ENCODE results near the gene WFDC2.
"Not testable (repeated sequence)": the region's sequence is repeated elsewhere in the genome, so short reads cannot be mapped to it uniquely, and the experiment has no call there.

WFDC2 gene

GRCh38 chr20:45452772-45453691 lies 16.5 kb upstream of the WFDC2 start:
- no peak for DNase-seq

GRCh38 chr20:45456632-45457031 lies 12.9 kb upstream of the WFDC2 start:
- DNase-seq, result no peak

DNA sequence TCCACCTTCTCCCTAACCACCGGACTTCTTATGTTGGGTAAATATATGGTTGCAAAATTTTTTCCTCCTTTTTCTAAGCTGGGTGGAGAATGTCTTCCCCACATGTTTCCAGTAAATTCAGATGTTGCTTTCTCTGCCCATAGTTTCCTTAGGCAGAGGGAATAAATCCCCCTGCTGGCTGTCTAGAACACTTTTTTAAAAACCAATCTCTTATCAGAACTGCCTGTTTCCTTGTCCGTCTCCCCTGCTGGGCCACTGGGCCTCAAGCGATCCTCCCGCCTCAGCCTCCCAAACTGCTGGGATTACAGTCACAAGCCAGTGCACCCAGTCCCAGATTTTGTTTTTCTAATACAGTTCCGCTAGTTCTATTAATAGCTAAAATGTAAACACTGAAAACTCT lies 9.9 kb upstream of the WFDC2 start:
- no peak for DNase-seq

GRCh38 chr20:45461225-45461624 lies 8.3 kb upstream of the WFDC2 start:
- DNase-seq, result no peak

GRCh38 chr20:45462711-45463509 lies 6.6 kb upstream of the WFDC2 start:
- DNase-seq, result no peak

DNA sequence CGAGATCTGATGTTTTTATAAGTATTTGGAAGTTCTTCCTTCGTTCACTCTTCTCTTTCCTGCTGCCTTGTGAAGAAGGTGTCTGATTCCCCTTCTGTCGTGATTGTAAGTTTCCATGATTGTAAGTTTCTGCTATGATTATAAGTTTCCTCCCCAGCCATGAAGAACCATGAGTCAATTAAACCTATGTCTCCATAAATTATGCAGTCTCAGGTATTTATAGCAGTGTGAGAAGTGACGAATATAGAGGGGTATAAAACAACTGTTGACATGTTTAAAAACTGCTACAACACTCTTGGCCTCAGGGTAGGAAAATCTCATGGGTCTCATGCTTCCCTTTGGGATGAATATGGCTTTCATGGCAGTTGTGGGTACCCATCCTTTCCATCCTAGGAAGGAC lies 5.8 kb upstream of the WFDC2 start:
- no peak for DNase-seq

GRCh38 chr20:45465491-45466266 lies 3.9 kb upstream of the WFDC2 start:
- DNase-seq, result no peak

DNA sequence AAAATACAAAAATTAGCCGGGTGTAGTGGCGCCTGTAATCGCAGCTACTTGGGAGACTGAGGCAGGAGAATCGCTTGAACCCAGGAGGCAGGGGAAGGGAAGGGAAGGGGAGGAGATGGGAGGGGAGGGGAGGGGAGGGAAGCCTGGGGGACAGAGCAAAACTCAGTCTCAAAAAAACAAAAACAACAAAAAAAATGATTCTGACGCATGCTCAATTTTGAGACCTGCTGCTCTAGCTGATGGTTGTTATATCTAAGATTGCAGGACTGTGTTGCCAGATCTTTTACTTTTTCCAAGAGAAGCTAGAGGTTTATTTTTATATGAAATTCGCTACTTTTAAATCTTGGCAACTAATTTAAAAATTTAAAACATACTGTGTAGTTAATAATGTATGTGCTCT lies 2.4 kb upstream of the WFDC2 start:
- no peak for DNase-seq

- no peak for DNase-seq
Observed at GRCh38 chr20:45467861-45468260, 1.7 kb upstream of the WFDC2 start.

GRCh38 chr20:45470262-45470931 lies 844 bp downstream of the WFDC2 start:
- DNase-seq, result no peak

DNA sequence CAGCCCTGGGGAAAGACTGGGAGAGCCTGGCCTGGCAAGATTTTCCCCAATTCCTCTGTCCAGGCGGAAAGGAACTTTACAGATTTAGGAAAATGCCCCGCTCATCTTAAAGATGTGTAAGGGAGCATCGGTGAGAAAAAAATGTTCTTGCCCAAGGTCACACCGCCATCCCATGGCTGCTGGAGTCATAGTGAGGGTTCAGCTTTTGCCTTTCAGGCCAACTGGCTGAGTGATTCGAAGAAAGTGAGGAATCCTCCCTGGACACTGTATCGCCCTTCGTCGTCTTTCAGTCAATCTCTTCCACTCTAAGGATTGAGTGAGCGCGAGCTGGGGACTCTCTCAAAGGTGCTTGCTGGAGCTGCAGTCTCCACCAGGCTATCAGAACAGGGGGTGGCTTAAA lies 1.4 kb downstream of the WFDC2 start:
- DNase-seq, result no peak

GRCh38 chr20:45472286-45472685 lies 2.7 kb downstream of the WFDC2 start:
- DNase-seq, result not testable (repeated sequence)

- not testable (repeated sequence) for DNase-seq
Observed at GRCh38 chr20:45477530-45478148, 8.1 kb downstream of the WFDC2 start.

GRCh38 chr20:45479822-45480221 lies 10.3 kb downstream of the WFDC2 start:
- DNase-seq, result no peak

DNA sequence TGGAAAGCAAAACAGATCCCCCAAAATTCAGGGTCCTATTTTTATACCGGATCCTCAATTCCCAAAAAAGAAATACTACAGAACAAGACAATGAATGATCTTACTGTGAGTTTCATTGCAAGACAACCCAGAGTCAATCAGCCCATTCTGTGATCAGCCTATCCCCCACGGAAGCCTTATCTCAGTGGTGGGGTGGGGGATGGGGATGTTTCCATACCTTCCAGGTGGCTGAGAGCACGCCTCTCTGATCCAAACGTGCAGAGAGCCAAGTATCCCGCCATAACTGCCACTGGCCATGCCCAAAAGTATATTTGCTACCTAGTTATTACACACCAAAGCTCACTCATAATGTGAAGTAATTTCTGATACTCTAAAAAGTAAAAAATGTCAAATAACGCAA lies 15.1 kb downstream of the WFDC2 start:
- no peak for DNase-seq

- DNase-seq, result no peak
Observed at GRCh38 chr20:45485388-45485787, 15.8 kb downstream of the WFDC2 start.

GRCh38 chr20:45487231-45487635 lies 17.7 kb downstream of the WFDC2 start:
- no peak for DNase-seq

DNA sequence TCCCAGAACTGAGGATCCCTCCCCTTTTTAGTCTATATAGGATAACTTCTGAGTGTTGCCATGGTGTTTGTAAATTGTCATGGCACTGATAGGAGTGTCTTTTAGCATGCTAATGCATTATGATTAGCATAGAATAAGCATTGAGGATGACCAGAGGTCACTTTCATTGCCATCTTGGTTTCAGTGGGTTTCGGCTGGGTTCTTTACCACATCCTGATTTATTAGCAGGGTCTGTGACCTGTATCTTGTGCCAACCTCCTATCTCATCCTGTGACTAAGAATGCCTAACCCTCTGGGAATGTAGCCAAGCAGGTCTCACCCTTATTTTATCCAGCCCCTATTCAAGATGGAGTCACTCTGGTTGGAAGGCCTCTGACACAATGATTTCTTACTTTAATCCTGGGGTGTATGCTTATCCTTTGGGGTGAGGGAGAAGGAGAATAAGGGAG lies 19.6 kb downstream of the WFDC2 start:
- DNase-seq, result no peak

GRCh38 chr20:45495501-45495941 lies 26.0 kb downstream of the WFDC2 start:
- DNase-seq, result no peak

GRCh38 chr20:45496166-45496565 lies 26.6 kb downstream of the WFDC2 start:
- DNase-seq, result no peak

DNA sequence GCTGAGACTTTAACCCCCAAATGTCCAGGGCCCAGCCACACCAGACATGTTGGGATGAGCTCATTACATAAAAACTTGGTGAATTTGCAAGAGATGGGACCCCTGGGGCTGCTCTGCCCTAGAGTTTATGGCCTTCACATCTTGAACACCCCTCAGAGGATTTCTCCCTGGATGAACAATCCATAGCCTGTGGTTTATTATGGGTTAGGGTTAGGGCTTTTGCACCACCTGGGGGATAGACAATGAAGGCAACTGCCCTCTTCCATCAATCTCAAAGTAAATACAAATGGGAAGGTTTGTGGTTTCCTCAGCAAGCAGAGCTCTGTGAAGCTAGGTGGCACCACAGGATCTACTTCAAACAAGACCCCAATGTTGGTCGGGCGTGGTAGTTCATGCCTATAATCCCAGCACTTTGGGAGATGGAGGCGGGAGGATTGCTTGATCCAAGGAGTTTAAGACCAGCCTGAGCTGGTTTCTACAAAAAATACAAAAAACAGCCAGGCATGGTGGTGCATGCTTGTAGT lies 28.5 kb downstream of the WFDC2 start:
- no peak for DNase-seq

DNA sequence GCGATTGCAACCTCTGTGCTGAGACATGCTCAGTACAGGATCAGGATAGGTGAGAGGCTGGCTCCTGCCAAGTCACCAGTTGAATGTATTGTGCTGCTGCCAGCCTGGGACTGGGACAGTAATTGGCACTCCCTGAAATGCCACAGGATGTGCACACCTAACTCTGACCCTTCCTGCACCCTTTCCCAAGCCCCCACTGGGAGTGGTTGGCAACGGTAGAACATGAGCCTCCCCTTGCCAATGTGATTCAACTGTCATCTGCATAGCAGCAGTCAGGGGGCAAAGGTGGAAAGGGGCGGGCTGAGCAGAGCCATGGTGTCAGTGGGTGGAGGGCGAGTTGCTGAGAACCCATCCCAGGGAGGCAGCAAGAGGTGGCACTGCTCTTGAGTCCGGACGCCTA lies 30.5 kb downstream of the WFDC2 start:
- no peak for DNase-seq
